ENCODE results near the gene PPP1R8. TPM values are rescaled to one million over a fixed set of nuclear protein-coding genes. Genes with fewer than 3 reads are reported as not detected.

The PPP1R8 gene
- total and polyA plus RNA-seq, 7 experiments from 2014 or later = 17.5 to 60.2 (median 39.5) TPM

DNA sequence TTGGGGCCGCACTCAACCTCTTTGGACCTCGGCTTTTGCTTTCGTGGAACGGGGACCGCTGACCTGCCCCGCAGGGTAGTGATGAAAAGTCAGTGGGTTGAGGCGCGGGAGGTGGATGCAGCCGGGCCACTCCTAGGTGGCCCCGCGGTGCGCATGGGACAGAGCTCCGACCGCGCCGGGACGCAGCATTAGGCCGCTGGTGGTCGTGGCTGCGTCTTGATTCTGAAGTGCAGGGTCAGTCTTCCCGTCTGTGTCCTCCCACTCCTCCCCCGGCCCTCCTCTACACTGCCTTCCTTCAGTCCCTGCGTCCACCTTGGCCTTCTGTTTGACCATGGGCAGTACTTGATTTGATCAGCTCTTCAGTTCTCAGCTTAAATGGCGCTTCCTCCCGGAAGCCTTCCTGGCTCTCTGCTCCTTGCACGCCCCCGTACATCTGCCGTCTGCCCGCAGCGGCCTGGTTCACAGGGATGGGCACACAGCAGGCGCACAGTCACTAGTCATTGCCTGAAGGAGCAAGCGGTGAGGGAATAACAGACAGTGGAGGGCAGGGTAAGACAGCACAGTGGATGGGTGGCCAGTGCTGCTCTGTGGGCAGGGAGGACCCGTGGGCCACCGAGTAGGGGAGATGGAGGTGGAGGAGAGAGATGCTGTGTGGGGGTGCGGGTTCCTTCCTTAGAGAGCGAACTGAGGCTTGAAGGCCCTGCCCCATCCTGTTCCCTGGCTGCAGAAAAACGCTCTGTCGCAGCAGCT lies 42.4 kb downstream of the PPP1R8 start:
- no peaks in the 10 kb centered on the region for H3K9me3 Mint-ChIP-seq
- no peaks in the 10 kb centered on the region for H3K27me3 Mint-ChIP-seq
- intact Hi-C loops (cut with micrococcal nuclease) = loop anchor here (1.0 to 5.0 kb wide), 6 partner anchors 14 to 680 kb away; partner anchors contain the start of genes PPP1R8 (in 2 of the 2), XKR8 (in 2 of the 2) and TRNAU1AP (in 1 of the 2)
- peak; percentile 6 for ATAC-seq
- H3K27ac Mint-ChIP-seq = peak overlapping the region; percentile 81 to 94 (median 91)
- Histone ChIP-seq H3K9me3 (ENCODE audit: control insufficient read depth in 2 of 3, low read length in 3 of 3) (no peaks in the 10 kb centered on the region), H3K36me3 (ENCODE audit: control insufficient read depth in 2 of 3, insufficient read depth in 3 of 3, low read length in 3 of 3) (peaks cover 0 to 27% (median 0%) of the 10 kb centered on the region in 3 experiments), H3K4me3 (ENCODE audit: low read length) (peak overlapping the region; percentile 87), H3K27ac (ENCODE audit: low read depth, low read length) (peak overlapping the region; percentile 79), H3K27me3 (ENCODE audit: control insufficient read depth in 2 of 2, insufficient read depth in 2 of 2, low read length in 2 of 2) (no peaks in the 10 kb centered on the region), H3K4me1 (ENCODE audit: control insufficient read depth in 2 of 2, insufficient read depth in 2 of 2, low read length in 2 of 2) (peaks cover 34 to 44% of the 10 kb centered on the region in 2 donors)
- peaks cover 27 to 73% (median 50%) of the 10 kb centered on the region in 7 donors for H3K4me1 Mint-ChIP-seq
- H3K36me3 Mint-ChIP-seq = peaks cover under 1 to 11% (median 5%) of the 10 kb centered on the region in 5 donors
- ChIA-PET POLR2A (interaction anchor here (0.7 to 4.2 kb wide), 7 partner anchors 14 to 123 kb away, joined by 3 to 36 read pairs (median 3); no protein-coding TSS in a partner anchor), CTCF (interaction anchor here (0.6 kb wide), 1 partner anchor 38 kb away, joined by 3 read pairs; no protein-coding TSS in a partner anchor)
- H3K4me3 Mint-ChIP-seq = peak overlapping the region; percentile 89 to 99 (median 98)
- peak in 6 of 9 donors; percentile 21 to 55 (median 42) for DNase-seq

- Histone ChIP-seq H3K36me3 (ENCODE audit: control insufficient read depth in 2 of 3, insufficient read depth in 3 of 3, low read length in 3 of 3) (peaks cover 0 to 32% (median 4%) of the 10 kb centered on the region in 3 experiments), H3K4me3 (ENCODE audit: low read length) (peak overlapping the region; percentile 87), H3K4me1 (ENCODE audit: control insufficient read depth in 2 of 2, insufficient read depth in 2 of 2, low read length in 2 of 2) (peaks cover 25 to 37% of the 10 kb centered on the region in 2 donors), H3K9me3 (ENCODE audit: control insufficient read depth in 2 of 3, low read length in 3 of 3) (no peaks in the 10 kb centered on the region), H3K27me3 (ENCODE audit: control insufficient read depth in 2 of 2, insufficient read depth in 2 of 2, low read length in 2 of 2) (no peaks in the 10 kb centered on the region), H3K27ac (ENCODE audit: low read depth, low read length) (peak overlapping the region; percentile 79)
- no peaks in the 10 kb centered on the region for H3K9me3 Mint-ChIP-seq
- POLR2A ChIA-PET = interaction anchor here (0.6 to 4.2 kb wide), 5 partner anchors 13 to 1326 kb away, joined by 3 to 36 read pairs (median 4); no protein-coding TSS in a partner anchor
- DNase-seq (peak in 1 of 9 donors; percentile 9), ATAC-seq (peak; percentile 18)
- H3K27me3 Mint-ChIP-seq = no peaks in the 10 kb centered on the region
- intact Hi-C loops (cut with micrococcal nuclease) = loop anchor here (1.0 to 5.0 kb wide), 4 partner anchors 43 to 679 kb away; partner anchors contain the start of genes PPP1R8 (in 2 of the 2), TRNAU1AP (in 1 of the 2) and XKR8 (in 1 of the 2)
- H3K27ac Mint-ChIP-seq = peak overlapping the region; percentile 81 to 94 (median 91)
- CTCF ChIA-PET = no interaction called here
- H3K4me1 Mint-ChIP-seq = peaks cover 31 to 73% (median 50%) of the 10 kb centered on the region in 7 donors
- H3K4me3 Mint-ChIP-seq = peak overlapping the region; percentile 89 to 99 (median 98)
- H3K36me3 Mint-ChIP-seq = peaks cover 5 to 17% (median 13%) of the 10 kb centered on the region in 5 donors
Observed at GRCh38 chr1:27873671-27874384, 43.2 kb downstream of the PPP1R8 start.

DNA sequence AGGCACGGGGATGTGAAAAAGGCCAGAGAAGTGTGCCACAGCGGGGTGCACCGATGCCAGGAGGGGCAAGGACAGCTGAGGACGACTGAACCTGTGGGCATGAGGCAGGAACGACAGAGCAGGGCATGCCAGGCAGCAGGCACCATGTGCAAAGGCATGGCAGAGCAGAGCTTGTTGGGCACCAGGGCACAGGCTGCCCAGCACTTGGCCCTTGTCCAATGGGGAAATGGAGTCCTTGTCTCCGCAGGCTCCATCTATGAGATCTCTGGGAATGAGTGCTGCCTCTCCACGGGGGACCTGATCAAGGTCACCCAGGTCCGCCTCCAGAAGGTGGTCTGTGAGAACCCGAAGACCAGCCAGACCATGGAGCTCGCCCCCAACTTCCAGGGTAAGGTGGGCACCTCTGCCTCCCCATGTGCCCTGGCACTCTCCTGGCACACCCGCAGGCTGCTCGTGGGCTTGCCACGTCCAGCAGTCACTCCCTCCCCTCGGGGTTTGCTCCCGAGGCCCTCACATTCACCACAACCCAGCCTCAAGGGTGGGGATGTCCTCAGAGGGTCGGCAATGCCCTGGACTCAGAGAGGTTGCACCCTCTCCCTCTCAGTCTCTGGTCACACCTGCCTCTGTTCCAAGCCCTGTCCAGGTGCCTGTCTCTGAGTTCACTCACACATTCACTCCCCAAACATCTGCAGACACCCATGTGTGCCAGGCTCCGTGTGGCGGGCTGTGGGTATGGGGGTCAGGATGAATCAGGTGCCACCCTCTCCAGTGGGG lies 45.9 kb downstream of the PPP1R8 start:
- no peaks in the 10 kb centered on the region for H3K9me3 Mint-ChIP-seq
- H3K4me1 ChIP-seq (ENCODE audit: control insufficient read depth in 2 of 2, insufficient read depth in 2 of 2, low read length in 2 of 2) = peaks cover 11 to 25% of the 10 kb centered on the region in 2 donors
- peak overlapping the region; percentile 33 for H3K27ac ChIP-seq (ENCODE audit: low read depth, low read length)
- ATAC-seq (no peak), DNase-seq (no peak)
- no peak overlapping the region for H3K4me3 ChIP-seq (ENCODE audit: low read length)
- H3K4me3 Mint-ChIP-seq = peak overlapping the region in 4 of 10 donors; percentile 4 to 58 (median 32)
- H3K27me3 ChIP-seq (ENCODE audit: control insufficient read depth in 2 of 2, insufficient read depth in 2 of 2, low read length in 2 of 2) = no peaks in the 10 kb centered on the region
- peaks cover 0 to 57% (median 13%) of the 10 kb centered on the region in 3 experiments for H3K36me3 ChIP-seq (ENCODE audit: control insufficient read depth in 2 of 3, insufficient read depth in 3 of 3, low read length in 3 of 3)
- H3K36me3 Mint-ChIP-seq = peaks cover 5 to 27% (median 13%) of the 10 kb centered on the region in 5 donors
- no peaks in the 10 kb centered on the region for H3K9me3 ChIP-seq (ENCODE audit: control insufficient read depth in 2 of 3, low read length in 3 of 3)
- H3K27ac Mint-ChIP-seq = peak overlapping the region in 7 of 9 donors; percentile 57 to 88 (median 72)
- intact Hi-C loops (cut with micrococcal nuclease) = no loop called here
- POLR2A ChIA-PET = interaction anchor here (0.8 to 4.2 kb wide), 4 partner anchors 10 to 25 kb away, joined by 3 to 36 read pairs (median 5); no protein-coding TSS in a partner anchor
- CTCF ChIA-PET = no interaction called here
- H3K4me1 Mint-ChIP-seq = peaks cover 21 to 73% (median 47%) of the 10 kb centered on the region in 7 donors
- no peaks in the 10 kb centered on the region for H3K27me3 Mint-ChIP-seq

GRCh38 chr1:27877115-27877416 lies 46.5 kb downstream of the PPP1R8 start:
- no peak overlapping the region for H3K4me3 ChIP-seq (ENCODE audit: low read length)
- H3K27ac ChIP-seq (ENCODE audit: low read depth, low read length) = no peak overlapping the region
- Mint-ChIP-seq H3K36me3 (peaks cover 5 to 32% (median 13%) of the 10 kb centered on the region in 5 donors), H3K4me3 (peak overlapping the region in 3 of 10 donors; percentile 13 to 58 (median 47)), H3K27me3 (no peaks in the 10 kb centered on the region), H3K27ac (peak overlapping the region in 7 of 9 donors; percentile 33 to 86 (median 61)), H3K9me3 (no peaks in the 10 kb centered on the region), H3K4me1 (peaks cover 21 to 72% (median 48%) of the 10 kb centered on the region in 7 donors)
- ChIA-PET CTCF (no interaction called here), POLR2A (interaction anchor here (0.8 to 1.3 kb wide), 3 partner anchors 10 to 24 kb away, joined by 3 to 7 read pairs (median 3); no protein-coding TSS in a partner anchor)
- peaks cover 0 to 62% (median 13%) of the 10 kb centered on the region in 3 experiments for H3K36me3 ChIP-seq (ENCODE audit: control insufficient read depth in 2 of 3, insufficient read depth in 3 of 3, low read length in 3 of 3)
- DNase-seq (no peak), ATAC-seq (no peak)
- intact Hi-C loops (cut with micrococcal nuclease) = no loop called here
- H3K27me3 ChIP-seq (ENCODE audit: control insufficient read depth in 2 of 2, insufficient read depth in 2 of 2, low read length in 2 of 2) = no peaks in the 10 kb centered on the region
- no peaks in the 10 kb centered on the region for H3K9me3 ChIP-seq (ENCODE audit: control insufficient read depth in 2 of 3, low read length in 3 of 3)
- H3K4me1 ChIP-seq (ENCODE audit: control insufficient read depth in 2 of 2, insufficient read depth in 2 of 2, low read length in 2 of 2) = peaks cover 6 to 21% of the 10 kb centered on the region in 2 donors

DNA sequence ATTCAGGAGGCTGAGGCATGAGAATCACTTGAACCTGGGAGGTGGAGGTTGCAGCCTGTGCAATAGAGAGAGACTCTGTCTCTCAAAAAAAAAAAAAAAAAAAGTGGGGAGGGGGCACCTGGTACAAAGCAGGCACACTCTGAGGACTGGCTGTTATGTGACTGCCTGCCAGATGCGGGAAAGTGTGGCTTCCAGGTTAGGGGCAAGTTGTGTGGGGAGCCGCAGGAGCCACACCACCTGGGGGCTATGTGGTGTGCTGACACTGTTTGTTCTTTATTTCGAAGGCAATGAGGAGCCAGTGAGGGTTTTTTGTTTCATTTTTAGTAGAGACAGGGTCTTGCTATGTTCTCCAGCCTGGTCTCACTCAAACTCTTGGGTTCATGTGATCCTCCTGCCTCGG lies 47.5 kb downstream of the PPP1R8 start:
- intact Hi-C loops (cut with micrococcal nuclease) = no loop called here
- H3K36me3 Mint-ChIP-seq = peaks cover 2 to 39% (median 14%) of the 10 kb centered on the region in 5 donors
- H3K4me1 ChIP-seq (ENCODE audit: control insufficient read depth in 2 of 2, insufficient read depth in 2 of 2, low read length in 2 of 2) = peaks cover 6 to 20% of the 10 kb centered on the region in 2 donors
- no peaks in the 10 kb centered on the region for H3K27me3 Mint-ChIP-seq
- DNase-seq (no peak), ATAC-seq (no peak)
- H3K9me3 Mint-ChIP-seq = no peaks in the 10 kb centered on the region
- H3K4me3 Mint-ChIP-seq = peak overlapping the region in 3 of 10 donors; percentile 42 to 53 (median 51)
- H3K4me3 ChIP-seq (ENCODE audit: low read length) = no peak overlapping the region
- ChIA-PET POLR2A (interaction anchor here (1.0 to 1.3 kb wide), 2 partner anchors 10 to 100 kb away, joined by 3 to 7 read pairs; no protein-coding TSS in a partner anchor), CTCF (no interaction called here)
- no peaks in the 10 kb centered on the region for H3K9me3 ChIP-seq (ENCODE audit: control insufficient read depth in 2 of 3, low read length in 3 of 3)
- peaks cover 20 to 74% (median 55%) of the 10 kb centered on the region in 7 donors for H3K4me1 Mint-ChIP-seq
- H3K27ac ChIP-seq (ENCODE audit: low read depth, low read length) = no peak overlapping the region
- peak overlapping the region; percentile 19 to 82 (median 61) for H3K27ac Mint-ChIP-seq
- peaks cover 0 to 65% (median 13%) of the 10 kb centered on the region in 3 experiments for H3K36me3 ChIP-seq (ENCODE audit: control insufficient read depth in 2 of 3, insufficient read depth in 3 of 3, low read length in 3 of 3)
- H3K27me3 ChIP-seq (ENCODE audit: control insufficient read depth in 2 of 2, insufficient read depth in 2 of 2, low read length in 2 of 2) = no peaks in the 10 kb centered on the region

Data from naive thymus-derived CD4-positive, alpha-beta T cell (primary cell).